NCI-H1092 treated with DMSO at 0.1 percent for 48 hours (cell line): ENCODE measurements around the gene TIMP2.
"Not testable (repeated sequence)": the region's sequence is repeated elsewhere in the genome, so short reads cannot be mapped to it uniquely, and the experiment has no call there.

ENCODE experiments used
- DNase-seq: peaks from one replicate; lab custom pipeline; 2025; lab: John Stamatoyannopoulos, UW

The TIMP2 gene

DNA sequence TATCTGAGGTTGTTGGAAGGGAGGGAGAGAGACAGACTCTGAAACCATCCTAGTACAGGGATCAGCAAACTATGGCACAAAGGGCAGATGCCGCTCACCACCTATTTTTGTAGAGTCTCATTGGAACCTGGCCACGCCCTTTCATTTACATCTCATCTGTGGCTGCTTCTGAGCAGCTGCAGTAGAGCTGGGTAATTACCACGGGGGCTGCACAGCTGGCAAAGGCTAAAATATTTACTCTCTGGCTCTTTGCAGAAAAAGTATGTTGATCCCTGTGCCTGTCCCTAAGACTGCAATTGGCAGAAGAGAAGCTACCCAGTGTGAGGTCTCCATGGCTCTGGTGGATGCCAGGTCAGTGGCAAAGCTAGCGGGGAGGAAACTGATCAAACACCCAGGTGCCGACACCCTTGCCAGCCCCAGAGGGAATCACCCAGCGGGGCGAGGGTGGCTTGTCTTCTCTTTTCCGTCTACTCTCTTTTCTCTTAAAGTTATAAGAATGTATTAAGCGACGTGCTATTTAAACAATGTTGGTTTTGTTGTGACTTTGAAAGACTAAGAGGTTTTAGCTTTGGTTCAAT is 36.2 kb downstream of the TIMP2 start:
- no peak for DNase-seq

DNA sequence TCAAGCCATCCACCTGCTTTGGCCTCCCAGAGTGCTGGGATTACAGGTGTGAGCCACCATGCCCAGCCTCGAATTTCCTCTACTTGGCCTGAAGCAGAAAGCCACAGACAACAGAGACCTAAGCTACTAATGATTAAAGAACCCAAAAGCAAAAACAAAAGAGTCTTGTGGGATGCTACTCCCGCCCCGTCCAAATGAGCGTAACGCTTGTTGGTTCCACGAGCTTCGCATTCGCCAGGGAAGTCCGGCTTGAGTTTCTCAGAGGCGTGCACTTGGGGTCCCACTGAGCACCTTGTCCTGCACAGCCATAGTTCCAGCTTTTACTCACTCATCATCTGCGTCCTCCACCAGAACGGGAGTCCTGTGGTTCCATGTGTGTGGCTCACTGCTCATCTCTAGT is 38.2 kb downstream of the TIMP2 start:
- no peak for DNase-seq

DNA sequence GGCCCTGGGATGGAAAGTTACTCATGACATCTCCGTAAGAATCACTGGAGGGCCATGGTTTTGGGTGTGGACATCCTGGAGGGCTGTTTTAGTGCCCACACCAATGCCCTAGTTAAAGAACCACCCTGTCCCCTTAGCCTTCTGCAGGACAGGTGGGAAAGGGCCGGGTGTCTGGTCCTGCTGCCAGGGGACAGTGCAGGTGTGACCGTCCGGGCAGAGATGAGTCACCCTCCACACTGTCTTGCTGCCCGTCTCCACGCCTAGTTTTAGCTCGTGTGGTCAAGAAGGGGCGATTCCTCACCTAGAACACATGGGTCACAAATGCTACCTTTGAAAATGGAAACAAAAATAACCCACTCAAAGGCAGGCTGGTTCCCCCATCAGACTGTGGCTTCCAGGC is 39.2 kb downstream of the TIMP2 start:
- no peak for DNase-seq

DNA sequence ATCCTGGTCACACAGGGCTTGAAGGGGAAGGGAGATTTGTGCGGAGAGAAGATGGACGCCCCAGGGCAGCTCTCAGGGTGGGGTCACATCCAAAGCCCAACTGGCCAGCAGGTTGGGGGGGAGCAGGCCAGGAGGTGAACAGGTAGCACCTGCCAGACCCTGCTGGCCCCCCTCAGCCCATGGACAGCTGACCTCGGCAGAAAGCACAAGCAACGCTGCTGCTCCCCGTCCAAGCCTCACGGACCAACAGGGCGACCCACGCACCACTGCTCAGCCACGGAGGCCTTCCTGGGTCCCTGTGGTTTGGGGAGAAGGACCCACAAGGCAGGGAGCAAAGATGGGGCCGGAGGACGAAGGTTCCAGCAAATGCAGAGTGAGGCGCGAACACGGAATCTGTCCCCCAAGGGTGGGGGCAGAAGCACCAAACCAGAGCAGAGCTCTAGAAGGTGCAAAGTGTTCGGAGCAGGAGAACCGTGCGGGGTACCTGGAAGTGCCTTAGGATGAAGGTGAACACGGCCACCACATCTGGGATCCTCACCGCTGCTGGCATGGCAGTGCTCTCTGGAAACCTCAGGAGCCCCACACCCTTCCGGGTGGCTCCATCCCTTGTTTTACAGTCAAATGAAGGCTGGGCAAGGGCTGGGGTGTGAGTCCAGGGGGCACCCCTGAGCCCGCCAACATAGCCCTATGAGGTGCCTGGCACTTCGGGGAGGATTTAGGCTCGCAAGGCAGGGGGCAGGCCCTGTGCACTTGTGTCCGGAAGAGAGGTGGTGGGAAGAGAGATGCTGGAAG is 40.1 kb downstream of the TIMP2 start:
- DNase-seq: no peak

DNA sequence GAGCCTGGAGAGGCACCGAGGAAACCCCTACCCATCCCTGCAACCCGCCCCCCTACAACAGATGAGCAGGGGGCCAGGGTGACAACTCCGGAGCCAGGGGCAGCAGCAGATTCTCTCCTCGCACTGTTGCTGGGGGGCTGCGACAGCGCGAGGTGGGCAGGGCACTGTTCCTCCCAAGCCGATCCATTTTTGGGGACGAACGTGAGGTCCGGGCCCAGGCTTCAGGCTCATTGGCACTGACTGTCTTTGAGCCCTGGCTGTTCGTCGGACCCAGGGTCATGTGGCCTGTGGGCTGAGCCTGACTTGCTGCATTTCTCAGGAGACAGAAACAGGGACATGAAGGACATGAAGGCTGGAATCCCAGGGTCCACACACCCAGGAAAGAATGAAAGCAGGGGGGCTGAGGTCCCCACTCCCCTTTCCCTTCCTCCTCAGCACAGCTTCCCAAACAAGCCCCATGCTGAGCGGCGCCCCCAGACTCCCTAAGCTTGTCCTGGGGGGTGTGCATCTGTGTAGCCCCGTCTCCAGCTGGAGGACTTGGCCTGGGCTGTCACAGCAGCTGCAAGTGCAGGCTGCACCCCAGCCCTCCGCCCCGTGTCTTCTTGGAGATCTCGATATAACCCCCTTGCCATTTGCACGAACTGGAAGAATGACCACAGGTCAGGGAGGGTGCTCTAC is 40.9 kb downstream of the TIMP2 start:
- DNase-seq: no peak

DNA sequence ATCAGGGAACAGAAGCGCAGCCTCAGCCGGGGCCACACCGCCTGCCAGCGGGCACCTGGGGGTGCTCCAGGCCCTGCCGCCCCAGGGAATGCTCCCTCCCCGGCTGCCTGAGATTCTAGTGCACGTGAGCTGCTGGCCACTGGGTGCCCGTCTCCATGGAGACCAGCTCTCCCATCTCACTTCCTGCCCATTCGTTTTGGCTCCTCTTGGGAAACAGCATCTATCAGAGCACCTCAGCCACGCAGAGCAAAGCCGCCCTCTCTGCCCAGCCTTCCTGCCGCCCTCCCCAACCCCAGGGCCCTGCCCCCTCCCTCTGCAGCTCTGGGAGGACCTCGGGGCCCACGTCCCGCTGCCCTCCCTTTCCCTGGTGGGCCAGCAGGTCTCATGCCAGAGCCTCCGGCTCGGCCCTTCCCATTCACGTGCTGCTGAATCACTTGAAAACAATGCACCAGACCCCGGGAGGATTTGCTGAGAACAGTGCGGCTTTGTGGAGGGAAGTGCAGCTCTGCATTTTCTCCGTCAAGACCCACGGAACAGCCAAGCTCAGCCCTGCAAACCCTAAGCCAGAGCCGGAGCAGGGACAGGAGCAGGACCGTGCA is 41.6 kb downstream of the TIMP2 start:
- peak; percentile 78 for DNase-seq

DNA sequence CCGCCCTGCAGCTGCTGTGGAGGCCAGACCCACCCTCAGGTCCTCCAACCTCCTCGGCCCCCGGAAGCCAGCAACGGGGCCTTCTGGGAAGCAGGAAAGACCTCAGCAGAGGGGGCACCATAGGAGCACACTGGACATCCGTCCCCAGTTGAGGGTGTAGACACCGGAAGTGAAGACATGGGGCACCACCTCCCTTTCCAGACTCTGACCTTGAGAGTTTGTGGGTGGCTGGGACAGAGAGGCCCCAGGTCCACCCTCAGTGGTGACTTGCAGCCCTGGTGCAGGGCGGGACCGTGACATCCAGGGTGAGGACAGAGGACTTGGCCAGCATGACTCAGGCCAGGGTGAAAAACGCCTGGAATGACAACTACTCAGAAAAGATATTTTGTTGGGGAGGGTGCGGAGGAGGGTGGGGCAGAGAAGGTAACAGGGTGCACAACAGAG is 42.1 kb downstream of the TIMP2 start:
- no peak for DNase-seq

DNA sequence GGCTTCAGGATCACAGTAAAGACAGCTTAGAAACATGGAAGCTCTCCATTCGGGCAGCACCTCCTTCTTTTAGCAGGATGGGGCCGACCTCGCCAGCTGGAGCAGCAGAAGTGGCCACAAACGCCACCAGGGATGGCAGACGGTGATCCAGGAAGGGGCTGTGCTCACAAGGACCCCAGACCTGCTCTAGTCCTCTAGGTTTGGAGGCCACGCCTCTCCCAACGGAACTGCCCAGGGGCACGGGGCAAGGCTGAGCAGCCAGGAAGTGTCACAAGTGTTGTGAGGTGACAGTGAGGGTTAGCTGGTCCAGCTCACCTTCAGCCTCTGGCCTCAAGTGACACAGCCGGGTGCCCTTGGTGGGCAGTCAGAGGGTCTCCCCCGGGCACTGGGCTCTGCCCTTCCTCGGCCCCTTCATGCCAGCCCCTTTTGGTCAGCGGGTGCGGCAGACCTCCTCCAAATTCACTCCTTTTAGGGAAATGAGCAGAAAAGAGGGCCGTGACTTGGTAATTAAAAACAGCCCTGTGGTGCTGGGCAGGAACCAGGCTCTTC is 42.6 kb downstream of the TIMP2 start:
- no peak for DNase-seq

DNA sequence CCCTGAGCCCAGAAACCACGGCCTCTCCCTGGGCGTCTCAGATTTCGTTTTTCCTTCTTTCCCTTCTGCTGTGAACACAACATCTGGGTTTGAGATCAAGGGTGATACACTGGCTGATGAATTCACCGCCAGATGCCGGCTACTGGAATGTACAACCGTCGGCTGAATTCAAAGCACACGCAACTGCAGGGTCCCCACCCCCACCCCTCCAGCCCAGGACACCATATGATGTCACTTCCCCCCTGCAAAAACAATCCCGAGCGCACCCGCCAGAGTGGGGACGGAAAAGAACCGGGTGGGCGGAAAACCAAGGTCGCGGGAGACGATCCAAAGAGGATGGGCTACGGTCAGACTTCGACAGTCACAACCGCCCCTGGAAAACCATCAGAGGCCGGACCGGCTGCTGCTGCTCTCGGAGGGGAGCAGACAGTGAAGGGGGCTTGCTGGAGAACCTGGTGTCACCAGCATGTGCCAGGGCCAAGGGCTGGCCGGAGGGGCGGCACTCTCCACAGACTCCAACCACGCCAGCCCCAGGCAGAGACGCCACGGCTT is 45.5 kb downstream of the TIMP2 start:
- DNase-seq: no peak

DNA sequence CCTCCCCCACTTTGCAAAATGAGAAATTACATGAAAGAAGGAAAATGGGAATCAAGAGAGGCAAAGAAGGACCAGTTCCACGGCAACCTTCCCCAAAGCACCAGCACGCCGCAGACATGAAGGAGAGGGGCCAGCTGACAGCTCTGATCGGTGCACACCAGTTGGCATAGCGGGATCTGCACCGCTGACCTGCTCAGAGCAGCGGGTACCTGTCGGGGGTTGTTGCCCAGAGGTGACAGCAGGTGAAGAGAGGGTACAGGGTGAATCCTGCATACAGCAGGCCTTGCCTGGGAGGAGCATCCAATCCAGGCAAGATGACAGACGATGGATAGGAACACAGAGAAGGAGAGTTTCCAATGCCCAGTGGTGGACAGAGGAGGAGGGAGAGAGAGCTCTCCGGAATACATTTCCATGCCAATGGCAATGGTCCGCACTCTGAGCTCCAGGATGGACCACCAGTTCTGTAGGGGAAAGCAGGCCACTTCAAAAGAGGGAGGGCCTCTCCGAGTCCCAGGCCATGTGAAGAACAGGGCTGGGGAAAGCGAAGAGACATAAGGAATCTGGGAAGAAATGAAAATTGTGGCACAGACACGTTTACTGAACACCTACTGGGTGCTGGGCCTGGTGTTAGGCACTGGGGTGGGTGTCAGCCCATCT is 46.2 kb downstream of the TIMP2 start:
- DNase-seq: no peak

DNA sequence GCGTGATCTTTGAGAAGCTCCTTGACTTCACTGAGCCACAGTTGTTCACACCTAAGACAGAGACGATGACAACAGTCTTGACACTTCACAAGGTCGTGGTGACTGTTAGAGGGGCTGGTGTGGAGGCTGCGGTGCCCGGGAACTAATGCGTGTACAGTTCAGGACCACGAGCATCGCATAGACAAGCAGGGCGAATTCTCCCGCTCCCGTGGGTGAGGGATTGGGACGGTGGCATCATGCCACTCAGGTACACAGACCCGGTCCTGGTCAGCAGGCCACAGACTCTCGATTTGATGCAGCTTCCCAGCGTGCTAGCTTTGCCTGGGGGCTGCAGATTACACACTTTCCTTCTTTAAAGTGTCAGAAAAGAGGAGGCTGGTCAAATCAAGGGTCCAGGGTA is 46.9 kb downstream of the TIMP2 start:
- no peak for DNase-seq

DNA sequence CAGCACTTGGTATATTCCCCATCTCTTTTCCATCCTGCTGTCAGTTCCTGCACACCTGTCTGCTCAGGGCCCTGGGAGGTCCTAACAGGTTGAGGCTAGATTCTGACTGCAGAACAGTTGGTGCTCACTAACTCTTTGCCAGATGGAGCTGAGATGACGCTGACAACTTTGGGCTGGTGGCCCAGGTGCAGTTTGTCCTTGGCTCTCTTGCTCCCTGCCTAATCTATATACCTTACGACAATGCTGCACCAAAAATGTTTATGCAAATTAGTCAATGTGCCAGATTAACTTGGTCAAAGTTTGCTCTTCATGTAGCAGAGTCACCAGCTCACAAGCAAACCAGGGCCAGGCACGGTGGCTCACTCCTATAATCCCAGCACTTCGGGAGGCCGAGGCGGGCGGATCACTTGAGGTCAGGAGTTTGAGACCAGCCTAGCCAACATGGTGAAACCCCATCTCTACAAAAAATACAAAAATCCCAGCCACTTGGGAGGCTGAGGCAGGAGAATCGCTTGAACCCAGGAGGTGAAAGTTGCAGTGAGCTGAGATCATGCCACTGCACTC is 48.2 kb downstream of the TIMP2 start:
- DNase-seq: not testable (repeated sequence)

DNA sequence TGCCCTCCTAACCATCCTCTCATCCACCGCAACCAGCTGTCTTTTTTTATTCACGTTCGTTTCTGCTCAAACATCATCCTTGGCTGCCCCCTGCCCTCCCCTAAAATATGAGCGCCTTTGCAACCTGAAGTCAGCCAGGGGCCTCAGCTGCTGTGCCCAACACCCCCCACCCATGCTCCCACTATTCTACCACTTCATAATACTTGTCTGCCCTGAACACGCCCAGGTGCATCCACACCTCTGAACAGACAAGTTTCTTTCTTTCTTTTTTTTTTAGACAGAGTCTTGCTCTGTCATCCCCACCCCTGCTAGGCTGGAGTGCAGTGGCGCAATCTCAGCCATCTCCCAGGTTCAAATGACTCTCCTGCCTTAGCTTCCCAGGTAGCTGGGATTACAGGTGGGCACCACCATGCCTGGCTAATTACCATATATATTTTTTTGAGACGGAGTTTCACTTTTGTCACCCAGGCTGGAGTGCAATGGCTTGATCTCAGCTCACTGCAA is 49.0 kb downstream of the TIMP2 start:
- no peak for DNase-seq

DNA sequence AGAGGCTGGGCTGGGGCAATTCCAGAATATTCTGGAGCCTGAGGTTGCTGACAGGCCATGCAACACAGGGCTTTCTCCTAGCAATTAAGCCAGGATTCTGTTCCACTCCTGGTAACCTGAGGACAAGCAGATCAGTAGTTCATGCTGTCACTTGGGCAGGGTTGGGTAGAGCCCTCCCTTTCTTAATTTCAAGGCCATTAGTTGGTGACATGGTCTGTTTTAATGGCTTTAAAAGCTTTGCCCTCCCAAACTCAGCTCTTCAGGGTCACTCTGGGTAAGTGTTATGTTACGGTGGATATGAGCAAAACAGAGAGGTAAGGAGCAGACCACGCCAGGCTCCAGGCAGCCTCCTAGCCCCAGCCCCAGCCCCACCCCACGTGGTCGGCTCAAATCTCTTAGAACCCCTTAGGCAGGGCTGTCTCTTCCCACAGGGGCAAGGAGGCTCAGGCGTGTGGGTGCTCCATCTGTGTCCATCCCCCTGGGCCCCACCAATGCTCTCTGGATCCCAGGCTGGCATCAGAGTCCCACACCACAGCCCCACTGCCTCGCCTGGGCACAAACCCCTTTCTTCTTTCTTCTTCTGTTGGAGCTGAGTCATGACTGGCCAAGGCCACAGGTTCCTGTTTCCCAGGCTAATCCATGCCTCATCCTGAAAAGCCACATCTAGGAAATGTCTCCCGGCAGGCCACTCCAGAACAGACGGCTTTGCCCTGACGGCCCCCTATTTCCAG is 49.7 kb downstream of the TIMP2 start:
- DNase-seq: no peak

DNA sequence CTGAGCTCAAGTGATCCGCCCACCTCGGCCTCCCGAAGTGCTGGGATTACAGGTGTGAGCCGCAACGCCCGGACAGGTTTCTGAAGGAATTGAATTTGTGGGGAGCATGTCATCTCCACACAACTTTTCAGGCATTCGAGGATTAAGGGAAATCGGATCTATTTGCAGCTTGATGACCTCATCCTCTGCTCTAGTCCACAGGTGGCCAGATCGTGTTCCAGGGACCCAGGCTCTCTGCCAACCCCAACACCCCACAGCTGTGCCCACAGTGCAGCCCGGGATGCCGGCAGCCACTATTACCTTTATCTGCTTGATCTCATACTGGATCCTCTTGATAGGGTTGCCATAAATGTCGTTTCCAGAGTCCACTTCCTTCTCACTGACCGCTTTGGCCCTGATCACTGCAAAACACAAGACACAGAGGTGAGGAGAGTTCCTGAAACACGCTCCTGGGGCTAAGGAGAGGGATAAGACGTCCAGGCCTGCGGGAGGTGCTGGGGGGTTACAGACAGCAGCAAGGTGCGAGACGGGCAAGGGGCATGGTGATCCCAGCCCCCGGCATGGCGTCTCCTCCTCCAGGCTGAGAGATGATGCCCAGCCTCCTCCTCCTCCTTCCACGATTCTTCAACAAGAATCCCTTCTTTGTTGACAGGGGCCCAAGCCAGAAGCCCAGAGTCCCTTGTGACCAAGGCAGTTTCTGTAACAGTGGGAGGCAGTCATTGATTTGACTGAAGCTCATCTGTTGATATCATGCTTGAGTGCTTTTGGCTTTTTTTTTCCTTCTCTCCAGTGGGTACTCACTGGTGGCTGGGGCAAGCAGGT is 51.5 kb downstream of the TIMP2 start:
- peak; percentile 76 for DNase-seq

DNA sequence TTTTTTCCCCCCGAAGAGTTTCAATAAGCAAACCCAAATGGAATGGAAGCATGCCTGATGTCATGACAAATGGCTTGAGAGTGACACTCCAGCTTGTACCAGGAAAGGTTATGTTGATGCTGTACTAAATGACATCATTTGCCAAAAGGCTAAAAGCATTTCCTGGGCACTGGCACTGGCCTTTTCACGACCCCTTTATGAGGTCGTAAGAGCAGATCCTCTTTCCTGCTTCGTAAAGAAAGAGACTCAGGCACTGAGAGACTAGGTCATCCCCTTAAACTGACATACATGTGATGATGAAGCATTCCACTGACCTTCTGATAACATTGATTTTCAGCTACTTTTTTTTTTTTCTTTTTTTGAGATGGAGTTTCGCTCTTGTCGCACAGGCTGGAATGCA is 52.7 kb downstream of the TIMP2 start:
- DNase-seq: no peak

DNA sequence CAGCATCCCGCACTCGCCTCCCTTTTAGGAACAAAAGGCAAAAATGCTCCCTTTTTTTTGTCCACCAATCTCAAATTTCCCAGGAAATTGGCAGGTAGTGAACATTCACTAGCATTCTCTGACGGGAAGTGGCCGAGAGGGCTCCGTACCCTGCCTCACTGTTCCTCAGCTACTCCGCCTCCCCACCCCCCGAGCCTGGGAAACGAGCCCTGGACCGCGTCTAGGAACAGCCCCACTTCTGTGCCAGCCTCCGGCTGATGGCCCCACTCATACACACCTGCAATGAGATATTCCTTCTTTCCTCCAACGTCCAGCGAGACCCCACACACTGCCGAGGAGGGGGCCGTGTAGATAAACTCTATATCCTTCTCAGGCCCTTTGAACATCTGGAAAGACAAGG is 54.6 kb downstream of the TIMP2 start:
- no peak for DNase-seq

DNA sequence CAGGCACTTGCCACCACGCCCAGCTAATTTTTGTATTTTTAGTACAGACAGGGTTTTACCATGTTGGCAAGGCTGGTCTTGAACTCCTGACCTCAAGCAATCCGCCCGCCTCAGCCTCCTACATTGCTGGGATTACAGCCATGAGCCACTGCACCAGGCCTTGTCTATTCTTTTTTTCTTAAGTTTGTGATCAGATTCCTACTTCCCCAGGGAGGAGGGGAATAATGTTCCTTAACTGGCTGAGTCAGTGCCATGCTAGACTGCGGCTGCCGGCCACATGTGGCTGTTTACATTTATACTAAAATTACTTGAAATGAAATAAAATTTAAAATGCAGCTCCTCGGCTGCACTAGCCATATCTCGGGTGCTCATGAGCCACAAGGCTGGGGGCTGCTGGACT is 56.8 kb downstream of the TIMP2 start:
- DNase-seq: no peak

DNA sequence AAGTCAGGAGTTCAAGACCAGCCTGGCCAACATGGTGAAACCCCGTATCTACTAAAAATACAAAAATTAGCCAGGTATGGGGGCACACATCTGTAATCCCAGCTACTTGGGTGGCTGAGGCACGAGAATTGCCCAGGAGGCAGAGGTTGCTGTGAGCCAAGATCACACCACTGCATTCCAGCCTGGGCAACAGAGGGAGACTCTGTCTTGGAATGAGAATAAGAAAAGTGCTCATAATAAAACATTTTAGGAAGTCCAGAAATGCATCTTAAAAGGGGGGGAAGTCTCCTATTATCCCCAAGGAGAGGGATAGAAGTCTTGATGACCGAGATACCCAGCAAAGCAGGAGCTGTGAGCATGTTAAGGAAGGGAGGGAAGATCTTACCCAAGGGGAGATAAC is 58.1 kb downstream of the TIMP2 start:
- not testable (repeated sequence) for DNase-seq
